Skeletal muscle satellite cell (primary cell): ENCODE measurements around the gene MIXL1.
"Not testable (repeated sequence)": the region's sequence is repeated elsewhere in the genome, so short reads cannot be mapped to it uniquely, and the experiment has no call there.

Experiments
- H3K27me3 ChIP-seq: 2 replicates; pipeline ENCODE4 v1.7.0; 2013; ENCODE audit warnings: low read length; ENCODE audit not compliant: control insufficient read depth, insufficient read depth
- H3K36me3 ChIP-seq: 2 replicates; pipeline ENCODE4 v1.7.0; 2013; ENCODE audit warnings: mild to moderate bottlenecking, control low read depth, low read length; ENCODE audit not compliant: insufficient read depth
- H3K4me1 ChIP-seq: 2 replicates; pipeline ENCODE4 v1.7.0; 2013; ENCODE audit warnings: low read length; ENCODE audit not compliant: control insufficient read depth, insufficient read depth
- H3K4me2 ChIP-seq: 2 replicates; pipeline ENCODE4 v1.7.0; 2013; ENCODE audit warnings: mild to moderate bottlenecking, low read length
- H3K4me3 ChIP-seq: 2 replicates; pipeline ENCODE4 v1.7.0; 2013; ENCODE audit warnings: low read length
- H3K9ac ChIP-seq: 2 replicates; pipeline ENCODE4 v1.7.0; 2013; ENCODE audit warnings: mild to moderate bottlenecking, low read depth, low read length, moderate library complexity
- H3K9me3 ChIP-seq: replicated peaks from 2 replicates; pipeline ENCODE4 v1.7.0; 2013; ENCODE audit warnings: mild to moderate bottlenecking, control low read depth, low read length

The MIXL1 gene

GRCh38 chr1:226250511-226250910, 27.0 kb downstream of the MIXL1 start:
- H3K36me3 ChIP-seq, result peaks cover 3% of the 10 kb centered on the region
- no peak overlapping the region for H3K4me2 ChIP-seq
- H3K4me1 ChIP-seq, result no peaks in the 10 kb centered on the region
- no peaks in the 10 kb centered on the region for H3K27me3 ChIP-seq
- H3K4me3 ChIP-seq, result no peak overlapping the region
- H3K9ac ChIP-seq, result no peak overlapping the region
- no peaks in the 10 kb centered on the region for H3K9me3 ChIP-seq

DNA sequence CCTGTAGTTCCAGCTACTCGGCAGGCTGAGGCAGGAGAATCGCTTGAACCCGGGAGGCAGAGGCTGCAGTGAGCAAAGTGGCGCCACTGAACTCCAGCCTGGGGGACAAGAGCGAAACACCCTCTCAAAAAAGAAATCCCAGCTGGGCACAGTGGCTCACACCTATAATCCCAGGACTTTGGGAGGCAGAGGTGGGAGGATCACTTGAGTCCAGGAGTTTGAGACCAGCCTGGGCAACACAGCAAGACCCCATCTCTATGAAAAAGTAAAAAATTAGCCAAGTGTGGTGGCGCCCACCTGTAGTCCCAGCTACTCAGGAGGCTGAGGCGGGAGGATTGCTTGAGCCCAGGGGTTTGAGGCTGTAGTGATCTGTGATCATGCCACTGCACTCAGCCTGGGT, 29.4 kb downstream of the MIXL1 start:
- not testable (repeated sequence) for H3K27me3 ChIP-seq, H3K4me2 ChIP-seq, H3K4me3 ChIP-seq, H3K4me1 ChIP-seq, H3K36me3 ChIP-seq, H3K9ac ChIP-seq, H3K9me3 ChIP-seq

- Histone ChIP-seq H3K36me3 (peaks cover 3% of the 10 kb centered on the region), H3K4me2 (no peak overlapping the region), H3K4me1 (no peaks in the 10 kb centered on the region), H3K27me3 (no peaks in the 10 kb centered on the region), H3K9ac (no peak overlapping the region), H3K9me3 (no peaks in the 10 kb centered on the region), H3K4me3 (no peak overlapping the region)
Observed at GRCh38 chr1:226253933-226254332, 30.5 kb downstream of the MIXL1 start.

DNA sequence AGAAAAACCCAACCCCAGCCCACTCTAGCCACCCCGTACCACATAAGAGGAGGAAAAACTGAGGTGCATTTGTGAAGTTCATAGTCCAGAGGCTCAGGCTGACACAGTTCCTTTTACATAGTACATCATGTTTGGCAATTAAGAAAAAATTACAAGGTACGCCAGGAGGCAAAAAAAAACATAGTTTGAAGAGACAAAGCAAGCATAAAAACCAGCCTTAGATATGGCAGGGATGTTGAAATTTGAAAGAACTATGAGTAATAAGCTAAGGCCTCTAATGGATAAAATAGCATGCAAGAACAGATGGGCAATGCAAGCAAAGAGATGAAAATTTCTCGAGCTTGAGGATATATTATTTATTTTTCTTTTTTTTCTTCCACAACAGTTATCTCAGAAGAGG, 31.9 kb downstream of the MIXL1 start:
- no peak overlapping the region for H3K4me2 ChIP-seq
- no peak overlapping the region for H3K4me3 ChIP-seq
- no peaks in the 10 kb centered on the region for H3K9me3 ChIP-seq
- no peaks in the 10 kb centered on the region for H3K4me1 ChIP-seq
- H3K36me3 ChIP-seq, result no peaks in the 10 kb centered on the region
- no peak overlapping the region for H3K9ac ChIP-seq
- H3K27me3 ChIP-seq, result no peaks in the 10 kb centered on the region

DNA sequence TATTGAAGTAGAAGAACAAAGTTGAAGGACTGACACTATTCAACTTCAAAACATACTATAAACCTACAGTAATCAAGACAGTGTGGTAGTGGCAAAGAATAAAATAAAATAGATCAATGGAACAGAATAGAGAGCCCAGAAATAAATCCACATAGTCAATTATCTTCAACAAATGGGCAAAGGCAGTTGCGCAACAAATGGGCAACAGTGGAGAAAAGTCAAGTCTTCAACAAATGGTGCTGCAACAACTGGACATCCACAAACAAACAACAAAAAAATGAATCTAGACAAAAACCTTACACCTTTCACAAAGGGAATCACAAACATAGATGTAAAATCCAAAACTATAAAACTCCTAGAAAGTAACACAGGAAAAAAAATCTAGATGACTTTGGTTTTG, 38.4 kb downstream of the MIXL1 start:
- no peak overlapping the region for H3K4me2 ChIP-seq
- no peak overlapping the region for H3K4me3 ChIP-seq
- H3K9ac ChIP-seq, result no peak overlapping the region
- H3K27me3 ChIP-seq, result no peaks in the 10 kb centered on the region
- H3K9me3 ChIP-seq, result no peaks in the 10 kb centered on the region
- H3K4me1 ChIP-seq, result no peaks in the 10 kb centered on the region
- H3K36me3 ChIP-seq, result no peaks in the 10 kb centered on the region

GRCh38 chr1:226268421-226269124, 45.1 kb downstream of the MIXL1 start:
- Histone ChIP-seq H3K9me3 (no peaks in the 10 kb centered on the region), H3K4me2 (no peak overlapping the region), H3K36me3 (no peaks in the 10 kb centered on the region), H3K4me3 (no peak overlapping the region), H3K27me3 (no peaks in the 10 kb centered on the region), H3K4me1 (peaks cover 17% of the 10 kb centered on the region), H3K9ac (no peak overlapping the region)

DNA sequence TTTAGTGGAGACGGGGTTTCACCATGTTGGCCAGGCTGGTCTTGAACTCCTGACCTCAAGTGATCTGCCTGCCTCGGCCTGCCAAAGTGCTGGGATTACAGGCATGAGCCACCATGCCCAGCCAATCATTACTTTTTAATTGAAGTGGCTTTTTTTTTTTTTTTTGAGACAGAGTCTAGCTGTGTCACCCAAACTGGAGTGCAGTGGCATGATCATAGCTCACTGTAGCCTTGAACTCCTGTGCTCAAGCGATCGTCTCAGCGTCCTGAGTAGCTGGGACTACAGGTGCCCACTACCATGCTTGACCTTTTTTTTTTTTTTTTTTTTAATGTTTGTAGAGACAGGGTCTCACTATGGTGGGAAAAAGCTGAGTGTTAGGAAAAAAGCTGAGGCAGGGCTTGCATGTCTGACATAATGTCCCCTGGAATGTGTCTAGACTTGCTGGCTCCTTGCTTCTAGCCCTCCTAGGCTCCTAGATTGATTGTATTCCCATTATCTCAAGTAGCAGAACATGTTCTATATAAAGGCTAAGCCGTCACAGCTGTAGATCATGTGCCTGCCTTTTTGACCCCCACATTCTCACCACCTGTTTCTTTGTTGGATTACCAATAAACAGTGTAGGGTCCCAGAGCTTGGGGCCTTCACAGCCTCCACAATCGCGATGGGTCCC, 48.9 kb downstream of the MIXL1 start:
- not testable (repeated sequence) for H3K4me3 ChIP-seq, H3K27me3 ChIP-seq, H3K9ac ChIP-seq, H3K9me3 ChIP-seq, H3K36me3 ChIP-seq, H3K4me2 ChIP-seq
- peaks cover 17% of the 10 kb centered on the region for H3K4me1 ChIP-seq

DNA sequence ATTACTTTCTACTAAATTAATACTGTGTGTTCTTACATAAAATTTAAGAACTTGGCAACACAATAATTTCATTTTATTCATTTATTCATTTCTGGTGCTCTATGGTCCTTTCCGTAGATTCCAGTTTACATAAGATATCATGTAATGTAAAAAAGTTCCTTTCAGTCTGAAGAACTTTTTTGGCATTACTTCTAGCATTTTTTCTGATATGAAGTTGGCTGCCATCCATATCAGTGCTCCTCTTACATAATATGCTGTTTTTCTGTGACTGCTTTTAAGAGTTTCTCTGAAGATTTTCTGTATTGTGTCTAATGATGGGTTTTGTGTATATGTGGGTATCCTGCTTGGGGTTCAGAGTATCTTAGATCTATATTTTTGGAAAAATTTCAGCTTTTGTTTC, 50.7 kb downstream of the MIXL1 start:
- no peaks in the 10 kb centered on the region for H3K36me3 ChIP-seq
- peaks cover 6% of the 10 kb centered on the region for H3K4me1 ChIP-seq
- H3K4me2 ChIP-seq, result no peak overlapping the region
- no peaks in the 10 kb centered on the region for H3K27me3 ChIP-seq
- H3K9me3 ChIP-seq, result no peaks in the 10 kb centered on the region
- H3K4me3 ChIP-seq, result no peak overlapping the region
- H3K9ac ChIP-seq, result no peak overlapping the region

- H3K4me1 ChIP-seq, result no peaks in the 10 kb centered on the region
- H3K9me3 ChIP-seq, result no peaks in the 10 kb centered on the region
- no peaks in the 10 kb centered on the region for H3K27me3 ChIP-seq
- H3K4me2 ChIP-seq, result no peak overlapping the region
- no peak overlapping the region for H3K4me3 ChIP-seq
- H3K9ac ChIP-seq, result no peak overlapping the region
- no peaks in the 10 kb centered on the region for H3K36me3 ChIP-seq
Observed at GRCh38 chr1:226276077-226276682, 52.7 kb downstream of the MIXL1 start.
